Activated gamma-delta T cell (primary cell): Measurements from ENCODE around the gene DYRK1A.

ENCODE experiments used
- DNase-seq: peaks from one replicate; lab custom pipeline; 2025; lab: John Stamatoyannopoulos, UW

The DYRK1A gene

GRCh38 chr21:37385179-37385765, 18.7 kb downstream of the DYRK1A start:
- DNase-seq = no peak

DNA sequence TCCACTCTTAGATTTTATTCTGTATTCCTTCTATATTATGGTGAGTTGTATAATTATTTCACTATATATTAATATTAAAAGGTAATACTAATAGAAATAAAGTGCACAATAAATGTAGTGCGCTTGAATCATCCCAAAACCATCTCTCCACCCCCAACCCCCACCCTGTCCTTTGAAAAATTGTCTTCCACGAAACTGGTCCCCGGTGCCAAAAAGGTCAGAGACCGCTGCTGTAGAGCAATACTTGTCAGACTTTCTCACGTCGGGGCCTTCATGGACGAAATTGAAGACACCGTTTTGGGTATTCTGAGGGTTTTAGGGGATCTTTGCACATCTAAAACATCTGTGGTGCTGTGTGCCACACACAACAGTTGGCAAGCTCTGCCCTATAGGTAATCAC, 19.6 kb downstream of the DYRK1A start:
- no peak for DNase-seq

- DNase-seq = no peak
These were observed 22.9 kb downstream of the DYRK1A start for GRCh38 chr21:37389456-37389855.

DNA sequence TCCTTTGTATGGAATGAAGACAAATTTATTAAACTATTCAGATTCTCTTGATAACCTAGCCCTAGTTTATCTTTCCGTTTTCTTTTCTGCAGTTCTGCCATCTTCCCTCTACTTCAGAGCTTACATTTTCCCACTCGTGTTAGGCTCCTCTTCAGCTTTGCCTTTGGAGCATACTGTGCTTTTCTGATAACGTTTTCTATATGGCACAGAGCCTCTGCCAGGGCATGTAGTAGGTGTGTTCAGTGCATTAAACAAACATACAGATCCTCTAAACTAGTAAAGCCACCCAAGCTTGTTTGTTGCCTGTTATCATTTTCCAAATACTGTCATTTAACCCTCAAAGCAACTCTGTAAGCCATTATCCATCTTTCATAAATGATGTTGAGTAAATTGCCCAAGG, 25.1 kb downstream of the DYRK1A start:
- DNase-seq = no peak

DNA sequence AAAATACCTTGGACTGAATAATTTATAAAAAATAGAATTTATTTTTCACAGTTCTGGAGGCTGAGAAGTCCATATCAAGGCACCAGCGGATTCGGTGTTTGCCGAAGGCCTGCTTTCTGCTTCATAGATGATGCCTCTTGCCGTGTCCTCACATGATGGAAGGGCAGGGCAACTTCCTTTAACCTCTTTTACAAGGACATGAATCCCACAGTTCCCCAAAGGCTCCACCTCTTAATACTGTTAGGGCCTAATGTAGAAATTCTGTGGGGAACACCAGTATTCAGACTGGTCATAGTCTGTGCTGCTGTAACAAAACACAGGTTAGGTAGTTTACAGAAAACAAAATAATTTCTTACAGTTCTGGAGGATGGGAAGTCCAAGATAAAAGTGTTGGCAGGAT, 25.9 kb downstream of the DYRK1A start:
- no peak for DNase-seq

DNA sequence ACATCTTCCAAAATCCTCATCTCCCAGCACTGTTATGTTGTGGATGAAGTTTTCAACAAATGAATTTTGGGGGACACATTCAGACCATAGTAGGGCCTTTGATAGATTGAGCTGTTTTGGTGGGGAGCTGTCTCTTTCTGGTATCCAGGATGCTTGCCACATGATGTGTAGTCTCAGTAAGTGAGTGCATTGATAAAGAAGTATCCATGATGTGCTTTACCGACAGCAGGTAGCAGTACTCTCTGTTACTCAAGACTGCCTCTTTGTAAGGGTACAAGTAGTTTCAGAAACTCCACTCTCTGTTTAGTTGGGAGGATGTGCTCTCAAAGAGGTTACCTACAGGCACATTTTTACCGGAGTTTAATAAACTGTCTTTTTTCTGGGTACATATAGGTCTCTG, 26.5 kb downstream of the DYRK1A start:
- no peak for DNase-seq

DNA sequence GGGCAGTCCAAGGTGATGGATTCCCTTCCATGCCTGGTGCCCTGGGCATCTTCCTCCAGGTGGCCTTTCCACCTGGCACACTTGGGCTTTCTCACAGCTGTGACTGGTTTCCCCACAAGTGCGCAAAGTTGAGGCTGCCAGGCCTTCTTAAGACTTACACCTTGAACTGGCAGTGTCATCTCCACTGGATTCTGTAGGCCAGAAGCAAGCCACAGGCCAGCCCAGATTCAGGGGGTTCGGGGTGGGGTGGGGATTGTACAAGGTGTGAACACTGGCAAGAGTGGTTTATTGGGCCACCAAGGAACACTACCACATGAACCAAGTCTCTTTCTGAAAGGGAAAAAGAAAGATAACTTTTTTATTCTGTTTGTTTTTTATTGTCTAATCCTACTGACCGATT, 27.2 kb downstream of the DYRK1A start:
- no peak for DNase-seq

- DNase-seq = no peak
These were observed 29.4 kb downstream of the DYRK1A start for GRCh38 chr21:37395961-37396360.

GRCh38 chr21:37396855-37397254, 30.3 kb downstream of the DYRK1A start:
- DNase-seq = no peak

GRCh38 chr21:37398697-37399096, 32.1 kb downstream of the DYRK1A start:
- no peak for DNase-seq

GRCh38 chr21:37402251-37402867, 35.8 kb downstream of the DYRK1A start:
- no peak for DNase-seq

DNA sequence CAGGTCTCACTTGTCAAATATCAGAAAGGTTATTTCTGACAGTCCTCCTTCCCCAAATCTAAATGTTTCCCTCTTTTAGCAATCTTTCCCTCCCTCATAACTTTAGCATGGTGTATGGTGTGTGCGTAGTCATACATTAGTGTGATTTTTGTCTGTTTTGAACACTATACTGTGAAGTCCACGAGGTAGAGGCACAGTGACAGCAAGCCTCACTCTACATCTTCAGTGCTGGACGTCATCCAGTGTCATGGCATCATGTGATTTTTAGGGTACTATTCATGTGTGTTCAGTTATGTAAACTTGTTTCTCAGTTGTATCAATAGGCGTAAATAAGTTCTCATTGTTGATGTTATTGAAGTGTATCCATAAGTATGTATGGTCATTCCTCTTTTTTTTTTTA, 39.1 kb downstream of the DYRK1A start:
- DNase-seq = no peak

DNA sequence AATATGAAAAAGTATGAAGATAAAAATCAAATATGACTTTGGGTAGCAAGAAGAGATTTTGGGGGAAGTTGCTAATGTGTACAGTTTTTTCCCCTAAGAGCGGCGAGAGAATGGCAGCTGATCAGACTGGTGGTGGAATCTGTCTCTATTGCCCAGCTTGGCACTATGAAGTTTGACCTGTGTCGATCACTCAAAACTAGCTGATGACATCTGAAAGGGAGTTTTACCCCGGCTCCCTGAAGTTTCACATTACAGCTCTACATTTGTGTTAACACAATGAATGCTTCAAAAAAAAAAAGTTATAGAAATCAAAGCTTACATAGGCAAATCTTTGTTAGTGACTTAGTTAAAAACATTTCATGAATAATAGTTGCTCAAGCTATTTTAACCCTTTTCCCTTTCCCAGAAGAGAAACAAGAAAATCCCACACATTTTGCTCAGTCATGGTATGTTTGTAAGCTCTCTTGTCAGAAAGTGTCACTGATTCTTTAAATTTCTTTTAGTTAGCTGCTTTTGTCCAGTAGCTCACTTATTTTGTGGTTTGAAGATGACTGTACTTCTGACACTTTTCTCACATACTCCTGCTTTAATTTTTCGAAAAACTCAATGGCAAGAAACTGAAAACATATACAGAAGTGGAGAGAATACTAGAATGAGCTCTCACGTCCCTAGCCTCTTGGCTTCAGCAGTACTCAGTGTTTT, 41.3 kb downstream of the DYRK1A start:
- DNase-seq = no peak

DNA sequence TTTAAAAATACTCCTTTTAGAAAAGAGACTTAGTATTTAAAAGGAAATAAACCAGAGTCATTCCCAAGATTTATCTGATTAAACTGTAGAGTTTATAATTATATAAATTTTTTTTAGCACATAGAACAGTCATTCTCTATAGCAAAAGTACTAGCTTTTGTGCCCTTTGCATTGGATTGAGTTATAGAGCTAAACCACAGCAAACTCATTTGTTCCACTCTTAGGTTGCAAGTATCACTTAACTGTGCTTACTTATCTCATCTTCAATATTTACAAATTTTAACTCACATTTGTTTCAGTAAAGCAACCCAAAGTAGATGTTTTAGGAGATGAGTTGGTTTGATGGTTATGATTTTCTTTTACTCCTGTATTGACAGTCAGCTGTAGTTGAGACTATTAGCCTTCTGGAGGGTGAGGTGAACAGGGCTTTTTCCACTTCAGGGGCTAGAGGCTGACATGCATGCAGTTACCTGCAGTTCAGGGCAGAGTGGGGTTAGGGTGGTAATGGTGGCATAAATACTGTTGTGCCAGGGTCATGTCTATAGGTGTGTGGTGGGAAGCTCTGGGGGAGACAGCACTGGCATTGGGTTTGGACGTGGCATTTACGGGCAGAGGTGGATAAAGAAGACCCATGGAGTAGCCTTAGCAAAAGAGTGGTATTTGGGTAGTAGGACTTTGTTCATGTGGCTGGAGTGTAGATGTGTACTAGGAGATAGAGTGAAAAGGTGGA, 42.1 kb downstream of the DYRK1A start:
- no peak for DNase-seq

GRCh38 chr21:37410639-37411038, 44.1 kb downstream of the DYRK1A start:
- DNase-seq = no peak

GRCh38 chr21:37412603-37413360, 46.2 kb downstream of the DYRK1A start:
- no peak for DNase-seq

GRCh38 chr21:37413553-37414291, 47.1 kb downstream of the DYRK1A start:
- no peak for DNase-seq

DNA sequence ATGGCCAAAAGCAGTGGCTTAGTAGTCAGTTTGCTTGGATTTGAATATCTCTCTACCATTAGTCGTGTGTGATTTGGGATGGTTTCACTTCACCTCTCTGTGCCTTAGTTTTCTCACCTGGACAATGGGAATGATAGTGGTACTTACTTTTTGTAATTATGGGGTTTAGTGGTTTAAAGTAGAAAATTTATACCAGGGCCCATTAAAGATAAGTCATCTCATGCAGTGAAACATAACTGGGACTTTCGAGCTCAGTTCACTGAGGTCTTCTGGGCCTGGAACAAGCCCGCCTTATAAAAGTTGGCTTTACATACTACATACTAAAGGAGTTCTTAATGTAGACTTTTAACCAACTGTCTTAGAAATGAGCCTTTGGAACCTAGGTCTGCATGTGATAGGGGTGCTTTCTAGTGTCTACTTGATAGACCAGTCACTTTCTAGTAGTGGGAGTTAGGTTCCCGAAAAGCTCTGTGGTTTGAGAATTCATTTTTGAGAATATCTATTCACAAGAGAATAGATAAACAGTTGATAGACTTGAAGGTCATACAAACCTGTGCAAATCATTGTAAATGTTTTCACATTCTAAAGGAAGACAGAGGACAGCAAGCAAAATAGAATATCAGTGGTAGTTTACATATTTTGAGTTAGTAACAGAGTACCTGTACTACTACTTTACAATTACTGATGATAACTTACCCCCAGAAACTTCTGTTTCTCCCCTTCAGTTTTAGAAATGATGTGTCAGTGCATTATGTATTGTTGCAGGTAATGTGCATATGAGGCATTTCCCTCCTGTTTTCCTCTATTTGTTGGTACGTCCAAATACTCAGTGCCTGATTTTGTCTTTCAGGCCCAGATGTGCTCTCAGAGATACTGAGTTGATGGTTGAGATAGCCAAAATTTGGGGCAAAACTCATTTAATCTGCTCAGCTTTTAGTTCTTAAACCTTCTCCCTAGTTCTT, 48.0 kb downstream of the DYRK1A start:
- DNase-seq = no peak

DNA sequence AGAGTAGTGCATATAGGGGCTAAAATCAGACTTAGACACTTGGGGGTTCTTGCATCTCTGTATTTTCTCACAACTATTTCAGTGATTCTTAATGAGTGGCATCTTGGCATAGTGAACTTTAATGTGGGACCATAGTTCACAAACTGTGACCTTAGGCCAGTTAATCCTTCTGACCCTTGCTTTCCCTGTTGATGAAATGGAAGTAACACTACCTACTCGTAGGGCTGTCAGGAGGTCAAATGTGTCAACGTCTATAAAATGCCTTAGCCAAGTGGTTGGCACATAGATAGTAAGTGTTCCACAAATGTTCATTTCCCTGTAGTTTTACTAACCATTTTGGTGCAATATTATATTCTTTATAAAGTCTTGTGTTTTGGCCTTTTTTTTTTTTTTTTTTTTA, 49.4 kb downstream of the DYRK1A start:
- DNase-seq = no peak

DNA sequence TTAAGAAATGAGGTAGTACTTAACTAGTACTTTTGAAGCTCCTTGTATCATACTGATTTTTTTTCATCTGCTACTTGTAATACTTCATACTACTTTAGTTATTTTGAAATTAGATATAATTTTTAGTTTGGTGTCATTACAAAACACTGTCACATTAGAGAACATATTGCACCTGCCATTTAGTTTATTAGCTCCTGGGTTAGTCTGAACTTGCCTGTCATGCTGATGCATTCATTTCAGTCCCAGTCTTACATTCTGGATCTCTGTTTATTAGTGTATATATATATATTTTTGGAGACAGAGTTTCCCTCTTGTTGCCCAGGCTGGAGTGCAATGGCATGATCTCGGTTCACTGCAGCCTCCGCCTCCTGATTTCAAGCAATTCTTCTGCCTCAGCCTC, 50.3 kb downstream of the DYRK1A start:
- no peak for DNase-seq
